ENCODE data around the gene SPIRE2.
A peak's percentile ranks its signal among the peaks of the same experiment; 100 is the strongest.
"Not testable (repeated sequence)": the region's sequence is repeated elsewhere in the genome, so short reads cannot be mapped to it uniquely, and the experiment has no call there.

Gene SPIRE2

DNA sequence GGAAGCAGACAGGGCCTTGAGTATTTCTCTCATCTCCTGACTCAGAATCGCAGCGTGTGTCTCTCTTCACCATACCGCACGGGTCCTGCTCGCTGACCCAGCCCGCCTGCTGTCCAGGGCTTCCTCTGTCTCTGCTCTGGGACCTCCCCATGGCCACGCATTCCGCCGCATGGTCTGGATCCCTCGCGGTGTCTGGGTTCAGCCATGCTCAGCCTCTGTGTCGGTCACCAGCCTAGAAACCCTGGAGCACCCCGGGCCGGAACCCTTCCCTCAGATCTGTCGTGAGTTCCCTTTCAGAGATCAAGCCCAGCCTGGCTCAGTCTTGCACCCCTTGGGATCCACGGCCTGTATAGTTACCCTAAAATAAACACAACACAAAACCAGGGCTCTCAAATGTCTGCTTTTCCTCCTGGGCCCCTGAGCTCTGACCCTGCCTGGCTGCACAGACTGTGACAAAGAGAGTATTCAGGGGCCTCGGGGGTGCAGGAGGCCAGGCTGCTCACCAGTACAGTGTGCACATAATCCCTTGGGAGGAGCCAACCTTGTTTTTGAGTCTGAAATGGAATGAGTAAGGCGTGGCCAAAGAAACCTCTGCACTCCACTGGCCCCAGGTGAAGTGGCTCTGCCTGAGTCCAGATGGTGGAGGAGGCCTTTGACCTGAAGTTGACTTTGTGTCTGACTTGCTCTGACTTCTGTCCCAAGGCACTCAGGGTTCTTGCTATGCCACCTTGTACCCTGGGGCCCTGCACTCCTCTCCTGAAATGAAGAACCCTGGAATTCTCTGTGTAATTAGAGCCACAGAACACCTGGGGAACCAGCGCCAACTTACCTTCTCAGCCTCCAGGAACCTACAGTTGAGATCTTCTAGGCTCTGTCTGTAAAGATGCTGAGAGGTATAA is 5.8 kb upstream of the SPIRE2 start:
- H3K27me3 Mint-ChIP-seq = peaks cover under 1% of the 10 kb centered on the region
- no peak overlapping the region for H3K4me3 Mint-ChIP-seq
- no peaks in the 10 kb centered on the region for H3K36me3 Mint-ChIP-seq
- DNase-seq (ENCODE audit: low spot score in 2 of 2) (no peak), ATAC-seq (ENCODE audit: low read depth) (no peak)
- H3K4me1 Mint-ChIP-seq = peaks cover 8% of the 10 kb centered on the region
- no peaks in the 10 kb centered on the region for H3K9me3 Mint-ChIP-seq
- H3K27ac Mint-ChIP-seq = no peak overlapping the region

DNA sequence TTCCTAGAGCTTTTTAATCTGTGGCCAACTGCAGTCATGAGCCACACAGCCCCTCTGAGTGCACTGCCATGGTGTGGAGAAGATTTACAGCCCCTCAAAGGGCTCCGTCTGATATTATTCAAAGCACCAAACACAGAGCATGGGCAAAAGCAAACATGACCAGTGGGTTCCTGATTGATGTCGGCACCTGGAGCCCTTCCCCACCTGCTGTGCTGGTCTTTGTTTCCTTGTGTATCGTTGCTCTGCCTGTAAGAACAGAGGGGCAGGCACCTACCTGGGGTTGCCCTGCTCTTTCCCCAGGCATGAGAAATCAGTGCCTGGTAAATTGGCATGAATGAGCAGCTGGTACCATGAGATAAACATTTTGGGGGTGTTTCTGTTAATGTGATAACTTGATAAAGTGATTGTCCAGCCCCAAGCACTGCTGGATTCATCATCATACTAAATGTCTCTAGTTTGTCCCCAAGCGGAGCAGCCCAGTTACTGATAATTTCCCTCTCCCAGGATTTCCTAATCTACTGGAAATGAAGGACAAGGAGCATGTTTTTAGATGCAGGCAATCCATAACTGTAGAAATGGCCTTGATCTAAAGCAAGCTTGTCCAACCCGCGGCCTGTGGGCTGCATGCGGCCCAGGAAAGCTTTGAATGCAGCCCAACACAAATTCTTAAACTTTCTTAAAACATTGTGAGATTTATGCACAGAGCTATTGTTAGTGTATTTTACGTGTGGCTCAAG is 5.0 kb upstream of the SPIRE2 start:
- Mint-ChIP-seq H3K9me3 (no peaks in the 10 kb centered on the region), H3K27ac (no peak overlapping the region), H3K4me3 (no peak overlapping the region), H3K4me1 (peaks cover 6% of the 10 kb centered on the region), H3K36me3 (no peaks in the 10 kb centered on the region), H3K27me3 (peaks cover 3% of the 10 kb centered on the region)
- DNase-seq (ENCODE audit: low spot score in 2 of 2) (no peak), ATAC-seq (ENCODE audit: low read depth) (no peak)

DNA sequence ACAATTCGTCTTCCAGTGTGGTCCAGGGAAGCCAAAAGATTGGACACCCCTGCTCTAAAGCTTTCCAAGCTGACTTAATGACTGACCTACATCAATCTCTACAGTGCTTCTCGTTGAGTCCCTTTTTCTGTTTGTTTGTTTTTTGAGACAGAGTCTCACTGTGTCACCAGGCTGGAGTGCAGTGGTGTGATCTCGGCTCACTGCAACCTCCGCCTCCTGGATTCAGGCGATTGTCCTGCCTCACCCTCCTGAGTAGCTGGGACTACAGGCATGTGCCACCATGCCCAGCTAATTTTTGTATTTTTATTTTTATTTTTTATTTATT is 4.5 kb upstream of the SPIRE2 start:
- H3K36me3 Mint-ChIP-seq; H3K4me1 Mint-ChIP-seq; H3K27me3 Mint-ChIP-seq; H3K27ac Mint-ChIP-seq; H3K9me3 Mint-ChIP-seq; DNase-seq (ENCODE audit: low spot score in 2 of 2); ATAC-seq (ENCODE audit: low read depth); H3K4me3 Mint-ChIP-seq: not testable (repeated sequence)

DNA sequence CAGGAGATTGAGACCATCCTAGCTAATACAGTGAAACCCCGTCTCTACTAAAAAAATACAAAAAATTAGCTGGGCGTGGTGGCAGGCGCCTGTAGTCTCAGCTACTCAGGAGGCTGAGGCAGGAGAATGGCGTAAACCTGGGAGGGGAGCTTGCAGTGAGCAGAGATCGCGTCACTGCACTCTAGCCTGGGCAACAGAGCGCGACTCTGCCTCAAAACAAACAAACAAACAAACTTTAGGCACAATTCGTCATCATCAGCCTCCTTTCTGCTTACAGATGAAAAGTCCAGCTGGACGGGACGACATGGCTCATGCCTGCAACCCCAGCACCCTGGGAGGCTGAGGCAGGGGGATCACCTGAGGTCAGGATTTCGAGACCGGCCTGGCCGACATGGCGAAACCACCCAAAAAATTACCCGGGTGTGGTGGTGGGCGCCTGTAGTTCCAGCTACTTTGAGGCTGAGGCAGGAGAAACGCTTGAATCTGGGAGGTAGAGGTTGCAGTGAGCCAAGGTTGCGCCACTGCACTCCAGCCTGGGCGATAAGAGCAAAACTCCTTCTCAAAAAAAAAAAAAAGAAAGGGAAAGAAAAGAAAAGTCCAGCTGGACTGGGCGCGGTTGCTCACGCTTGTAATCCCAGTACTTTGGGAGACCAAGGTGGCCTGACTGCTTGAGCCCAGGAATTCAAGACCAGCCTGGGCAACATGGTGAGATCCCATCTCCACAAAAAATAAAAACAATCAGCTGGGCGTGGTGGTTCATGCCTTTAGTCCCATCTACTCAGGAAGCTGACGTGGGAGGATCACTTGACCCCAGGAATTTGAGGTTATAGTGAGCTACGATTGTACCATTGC is 1.5 kb upstream of the SPIRE2 start:
- Mint-ChIP-seq H3K4me3 (no peak overlapping the region), H3K9me3 (no peaks in the 10 kb centered on the region), H3K36me3 (no peaks in the 10 kb centered on the region), H3K27me3 (peaks cover 16% of the 10 kb centered on the region), H3K27ac (no peak overlapping the region), H3K4me1 (no peaks in the 10 kb centered on the region)
- ATAC-seq (ENCODE audit: low read depth) = no peak
- no peak for DNase-seq (ENCODE audit: low spot score in 2 of 2)

DNA sequence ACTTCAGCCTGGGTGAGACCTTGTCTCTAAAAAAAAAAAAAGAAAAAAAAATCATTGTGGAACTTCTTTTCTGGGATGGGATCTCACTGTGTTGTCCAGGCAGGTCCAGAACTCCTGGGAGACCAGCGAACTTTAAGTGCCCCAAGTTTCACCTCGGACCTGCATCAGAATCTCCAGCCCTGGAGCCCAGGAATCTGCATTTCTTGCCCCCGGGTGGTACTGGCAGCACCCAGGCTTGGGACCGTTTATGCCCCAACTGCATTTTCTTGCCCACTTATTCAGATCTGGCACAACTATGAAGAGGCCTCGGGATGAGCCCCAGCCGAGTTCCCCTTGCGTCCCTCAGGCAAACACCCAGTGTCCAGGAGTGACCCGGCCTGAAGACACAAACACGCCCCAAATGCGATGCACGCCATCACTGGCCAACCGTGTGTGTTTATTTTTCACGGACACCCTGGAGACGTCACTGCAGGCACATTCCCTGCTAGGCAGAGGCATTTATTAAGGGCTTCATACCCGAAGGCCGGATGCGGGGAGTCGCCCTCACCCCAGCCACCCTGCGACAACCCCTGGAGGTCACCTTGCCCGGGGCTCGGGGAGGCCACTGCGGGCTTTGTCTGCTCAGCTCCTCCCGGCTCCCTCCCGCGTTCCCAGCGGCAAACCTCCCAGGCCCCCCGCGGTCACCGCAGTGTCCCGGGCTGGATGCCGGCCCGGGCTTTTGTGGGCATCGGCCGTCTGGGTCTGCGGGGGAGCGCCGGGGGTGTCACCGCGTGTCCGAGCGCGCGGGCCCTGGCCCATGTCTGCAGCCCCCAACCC is 684 bp upstream of the SPIRE2 start:
- peaks cover 24% of the 10 kb centered on the region for H3K27me3 Mint-ChIP-seq
- peak overlapping the region; percentile 29 for H3K4me3 Mint-ChIP-seq
- no peaks in the 10 kb centered on the region for H3K4me1 Mint-ChIP-seq
- H3K36me3 Mint-ChIP-seq = no peaks in the 10 kb centered on the region
- ATAC-seq (ENCODE audit: low read depth) = no peak
- DNase-seq (ENCODE audit: low spot score in 2 of 2) = no peak
- no peaks in the 10 kb centered on the region for H3K9me3 Mint-ChIP-seq
- no peak overlapping the region for H3K27ac Mint-ChIP-seq

DNA sequence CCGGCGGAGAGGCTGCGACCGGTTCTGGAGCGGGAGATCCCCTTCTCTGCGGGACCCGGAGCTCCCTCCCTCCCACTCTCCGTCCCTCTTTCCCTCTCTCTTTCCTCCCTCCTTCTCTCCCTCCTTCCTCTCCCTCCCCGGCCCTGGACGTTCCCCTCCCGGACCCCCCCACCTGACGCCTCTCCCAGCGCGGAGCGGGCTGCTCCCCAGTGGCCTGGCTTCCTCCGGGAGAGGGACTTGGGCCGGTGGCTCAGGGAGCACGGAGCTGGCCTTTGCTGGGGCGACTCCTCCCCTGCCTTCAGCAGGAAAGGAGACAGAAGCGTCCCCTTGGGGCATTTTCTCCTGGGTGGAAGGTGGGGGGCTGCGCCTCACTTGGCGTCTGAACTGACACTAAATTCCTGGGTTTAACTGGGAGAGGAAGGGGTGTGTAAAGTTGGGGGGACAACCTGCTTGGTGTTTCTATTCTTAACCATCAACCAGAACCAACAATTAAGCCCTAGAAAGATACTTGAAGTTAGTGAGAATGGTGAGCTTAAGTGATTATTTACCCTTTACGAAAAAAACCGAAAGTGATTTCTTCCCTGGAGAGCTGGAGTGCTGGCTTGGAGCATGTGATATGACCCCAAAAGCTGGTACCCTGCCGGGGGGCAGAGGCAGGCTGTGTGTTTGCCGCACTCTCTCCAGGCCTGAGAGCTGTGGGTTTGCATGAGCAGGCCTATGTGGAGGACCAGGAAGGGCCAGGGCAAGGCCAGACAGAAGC is 775 bp downstream of the SPIRE2 start:
- Mint-ChIP-seq H3K4me3 (peak overlapping the region; percentile 33), H3K27ac (no peak overlapping the region), H3K36me3 (no peaks in the 10 kb centered on the region), H3K27me3 (peaks cover 25% of the 10 kb centered on the region), H3K4me1 (no peaks in the 10 kb centered on the region), H3K9me3 (no peaks in the 10 kb centered on the region)
- ATAC-seq (ENCODE audit: low read depth) (no peak), DNase-seq (ENCODE audit: low spot score in 2 of 2) (no peak)

DNA sequence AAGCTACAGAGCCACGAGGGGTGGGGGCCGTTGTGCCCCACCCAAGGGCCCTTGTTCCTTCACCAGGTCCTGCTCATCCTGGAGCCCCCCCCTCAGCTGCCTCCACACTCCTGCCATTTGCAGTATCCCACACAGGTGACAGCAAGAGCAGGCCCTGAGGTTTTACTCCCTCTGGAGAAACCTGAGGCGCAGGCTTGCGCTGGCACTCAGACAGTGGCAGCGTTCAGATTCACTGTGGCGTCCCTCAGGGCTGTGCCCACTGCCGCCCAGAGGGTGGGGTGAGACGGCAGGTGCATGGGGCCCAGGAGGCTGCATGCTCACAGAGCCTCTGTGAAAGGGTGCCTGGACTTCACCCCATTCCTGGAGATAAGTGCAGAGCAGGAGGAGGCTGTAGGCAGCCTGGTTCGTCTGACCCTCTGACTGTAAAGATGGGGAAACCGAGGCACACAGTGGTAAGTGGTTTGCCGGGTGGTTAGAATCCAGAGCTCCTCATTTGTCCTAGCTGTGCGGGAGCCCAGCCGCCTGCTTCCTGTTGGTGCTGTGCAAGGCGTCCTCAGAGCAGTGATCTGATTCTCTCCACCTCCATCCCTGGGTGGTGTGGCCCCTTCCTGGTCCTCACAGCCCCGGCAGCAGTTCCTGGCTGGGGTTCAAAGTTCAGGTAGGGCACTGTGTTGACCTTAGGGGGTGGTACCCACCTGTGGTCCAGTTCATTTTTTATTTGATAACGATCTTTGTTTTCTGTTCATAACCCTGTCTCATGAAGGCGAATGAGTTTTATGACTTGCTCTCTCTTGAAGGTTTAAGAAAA is 1.6 kb downstream of the SPIRE2 start:
- no peak for ATAC-seq (ENCODE audit: low read depth)
- Mint-ChIP-seq H3K27ac (no peak overlapping the region), H3K4me1 (no peaks in the 10 kb centered on the region), H3K36me3 (no peaks in the 10 kb centered on the region), H3K9me3 (no peaks in the 10 kb centered on the region), H3K4me3 (no peak overlapping the region), H3K27me3 (peaks cover 25% of the 10 kb centered on the region)
- DNase-seq (ENCODE audit: low spot score in 2 of 2) = no peak

DNA sequence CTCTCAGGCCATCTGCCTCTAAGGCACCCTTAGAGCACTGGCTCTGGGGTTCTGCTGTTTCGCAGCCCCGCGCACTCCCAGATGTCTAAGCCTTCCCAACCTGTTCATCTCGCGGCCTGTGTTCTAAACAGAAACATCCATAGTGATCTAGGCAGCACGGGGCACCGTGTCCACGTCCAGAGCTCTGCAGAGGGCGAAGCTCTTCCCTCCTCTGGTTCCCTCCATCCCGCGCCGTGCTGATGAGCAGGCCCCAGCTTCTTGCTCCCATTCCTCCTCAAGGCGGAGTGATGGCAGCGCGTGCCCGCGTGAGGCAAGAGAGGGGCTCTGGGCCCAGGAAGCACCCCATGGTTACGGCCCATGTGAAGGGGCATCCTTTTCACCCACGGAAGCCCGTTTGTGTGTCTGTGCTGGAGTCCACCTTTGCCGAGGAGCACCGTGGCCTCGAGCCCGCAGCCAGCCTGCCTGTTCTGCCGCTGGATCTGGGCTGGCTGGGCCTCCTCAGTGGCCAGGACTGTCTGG is 3.6 kb downstream of the SPIRE2 start:
- Mint-ChIP-seq H3K4me1 (no peaks in the 10 kb centered on the region), H3K27ac (no peak overlapping the region), H3K4me3 (no peak overlapping the region), H3K27me3 (peaks cover 25% of the 10 kb centered on the region), H3K36me3 (no peaks in the 10 kb centered on the region), H3K9me3 (no peaks in the 10 kb centered on the region)
- DNase-seq (ENCODE audit: low spot score in 2 of 2) (no peak), ATAC-seq (ENCODE audit: low read depth) (no peak)

DNA sequence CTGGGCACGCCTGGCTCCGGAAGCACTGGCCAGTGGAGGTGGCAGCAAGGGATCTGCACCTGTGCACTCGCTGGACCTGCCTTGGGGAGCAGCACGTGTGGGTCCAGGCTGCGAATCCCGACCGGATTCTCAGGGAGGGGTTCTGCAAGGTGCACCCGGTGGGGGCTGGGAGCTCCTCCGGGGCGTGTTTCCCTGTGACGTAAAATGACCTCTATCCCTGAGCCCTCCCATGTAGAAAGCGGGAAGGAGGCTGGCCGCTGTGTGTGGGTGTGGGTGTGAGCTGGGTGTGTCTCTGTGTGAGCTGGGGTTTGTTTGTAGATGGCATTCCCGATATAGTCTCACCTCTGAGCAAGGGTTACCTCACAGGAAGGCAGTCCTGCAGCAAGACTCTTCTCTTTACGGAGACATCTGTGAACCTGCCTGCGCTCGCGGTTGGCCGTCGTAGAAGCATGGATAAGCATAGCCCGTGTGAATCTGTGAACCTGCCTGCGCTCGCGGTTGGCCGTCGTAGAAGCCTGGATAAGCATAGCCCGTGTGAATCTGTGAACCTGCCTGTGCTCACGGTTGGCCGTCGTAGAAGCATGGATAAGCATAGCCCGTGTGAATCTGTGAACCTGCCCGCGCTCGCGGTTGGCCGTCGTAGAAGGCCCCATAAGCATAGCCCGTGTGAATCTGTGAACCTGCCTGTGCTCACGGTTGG is 5.5 kb downstream of the SPIRE2 start:
- DNase-seq (ENCODE audit: low spot score in 2 of 2) = not testable (repeated sequence)

DNA sequence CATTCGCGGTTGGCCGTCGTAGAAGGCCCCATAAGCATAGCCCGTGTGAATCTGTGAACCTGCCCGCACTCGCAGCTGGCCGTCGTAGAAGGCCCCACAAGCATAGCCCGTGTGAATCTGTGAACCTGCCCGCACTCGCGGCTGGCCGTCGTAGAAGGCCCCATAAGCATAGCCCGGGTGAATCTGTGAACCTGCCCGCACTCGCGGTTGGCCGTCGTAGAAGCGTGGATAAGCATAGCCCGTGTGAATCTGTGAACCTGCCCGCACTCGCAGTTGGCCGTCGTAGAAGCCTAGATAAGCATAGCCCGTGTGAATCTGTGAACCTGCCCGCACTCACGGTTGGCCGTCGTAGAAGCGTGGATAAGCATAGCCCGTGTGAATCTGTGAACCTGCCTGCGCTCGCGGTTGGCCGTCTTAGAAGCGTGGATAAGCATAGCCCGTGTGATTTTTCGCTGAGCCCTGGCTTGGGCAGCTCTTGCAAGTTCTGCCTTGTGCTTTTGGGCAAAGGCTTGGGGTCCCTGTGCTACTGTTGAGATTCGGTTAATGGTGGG is 6.6 kb downstream of the SPIRE2 start:
- not testable (repeated sequence) for H3K4me3 Mint-ChIP-seq; ATAC-seq (ENCODE audit: low read depth); H3K4me1 Mint-ChIP-seq; H3K27ac Mint-ChIP-seq; DNase-seq (ENCODE audit: low spot score in 2 of 2); H3K36me3 Mint-ChIP-seq; H3K9me3 Mint-ChIP-seq
- H3K27me3 Mint-ChIP-seq = peaks cover 21% of the 10 kb centered on the region

More for the DNA sequence above, 5.5 kb downstream of the SPIRE2 start:
- H3K4me1 Mint-ChIP-seq; H3K36me3 Mint-ChIP-seq; H3K27ac Mint-ChIP-seq; H3K4me3 Mint-ChIP-seq; ATAC-seq (ENCODE audit: low read depth); H3K9me3 Mint-ChIP-seq: not testable (repeated sequence)
- peaks cover 22% of the 10 kb centered on the region for H3K27me3 Mint-ChIP-seq

DNA sequence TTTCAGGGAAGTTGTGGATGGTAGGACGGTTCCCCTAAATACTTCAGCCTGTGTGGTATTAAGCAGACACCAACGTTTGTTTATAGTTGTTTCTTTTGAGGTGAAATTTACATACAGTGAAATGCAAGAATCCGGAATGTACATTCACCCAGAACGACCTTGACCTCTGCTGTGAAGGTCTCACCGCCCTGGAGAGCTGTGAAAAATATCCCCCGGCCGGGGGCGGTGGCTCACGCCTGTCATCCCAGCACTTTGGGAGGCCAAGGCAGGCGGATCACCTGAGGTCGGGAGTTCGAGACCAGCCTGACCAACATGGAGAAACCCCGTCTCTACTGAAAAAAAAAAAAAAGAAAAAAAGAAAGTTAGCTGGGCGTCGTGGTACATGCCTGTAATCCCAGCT is 8.2 kb downstream of the SPIRE2 start:
- H3K9me3 Mint-ChIP-seq; H3K4me3 Mint-ChIP-seq; H3K27ac Mint-ChIP-seq; H3K36me3 Mint-ChIP-seq; ATAC-seq (ENCODE audit: low read depth); H3K4me1 Mint-ChIP-seq; DNase-seq (ENCODE audit: low spot score in 2 of 2): not testable (repeated sequence)
- peaks cover 11% of the 10 kb centered on the region for H3K27me3 Mint-ChIP-seq

Measured in memory B cell (primary cell).